CD4-positive, CD25-positive, alpha-beta regulatory T cell (primary cell): ENCODE results near the gene SYT1. TPM values are rescaled to one million over a fixed set of nuclear protein-coding genes. Genes with fewer than 3 reads are reported as not detected.
A peak's percentile ranks its signal among the peaks of the same experiment; 100 is the strongest.

Source experiments
- ATAC-seq, 2 donors: fragments of 150-1000 bp; cut with Tn5 transposase; one replicate each; pipeline ENCODE4 v1.10.0; 2021; ENCODE audit warnings: low read depth in 2 of 2, moderate number of reproducible peaks in 2 of 2, moderate library complexity in 1 of 2
- DNase-seq, 3 donors: peaks; one replicate each; pipeline versions ENCODE4 v3.0.0 to v3.0.0-alpha.2; 2012 to 2022; ENCODE audit warnings: mixed read lengths in 1 of 3
- H3K27ac ChIP-seq: one replicate; pipeline ENCODE4 v1.7.0; 2013; ENCODE audit warnings: mild to moderate bottlenecking, low read length; ENCODE audit not compliant: insufficient read depth, poor library complexity, severe bottlenecking
- H3K27me3 ChIP-seq: one replicate; pipeline ENCODE4 v1.7.0; 2013; ENCODE audit warnings: low read length; ENCODE audit not compliant: control insufficient read depth, insufficient read depth
- H3K36me3 ChIP-seq: one replicate; pipeline ENCODE4 v1.7.0; 2013; ENCODE audit warnings: mild to moderate bottlenecking, low read length, moderate library complexity; ENCODE audit not compliant: control insufficient read depth, insufficient read depth
- H3K4me1 ChIP-seq: 2 replicates; pipeline ENCODE4 v1.7.0; 2013; ENCODE audit warnings: mild to moderate bottlenecking, low read length; ENCODE audit not compliant: insufficient read depth, control insufficient read depth, poor library complexity, severe bottlenecking
- H3K4me3 ChIP-seq: one replicate; pipeline ENCODE4 v1.7.0; 2013; ENCODE audit warnings: low read depth, mild to moderate bottlenecking, low read length, moderate library complexity
- H3K9me3 ChIP-seq, 2 experiments: 1 replicate in 1 of 2; 2 replicates in 1 of 2; pipeline ENCODE4 v1.7.0; 2013; ENCODE audit warnings: low read length in 2 of 2, mild to moderate bottlenecking in 1 of 2, moderate library complexity in 1 of 2; ENCODE audit not compliant: control insufficient read depth in 2 of 2
- H3K27ac Mint-ChIP-seq, 3 donors: one replicate each; pipeline ENCODE4 v1.8.0; 2020 to 2022; ENCODE audit warnings: mild to moderate bottlenecking in 3 of 3, mixed read lengths in 3 of 3, moderate library complexity in 2 of 3
- H3K27me3 Mint-ChIP-seq: one replicate; pipeline ENCODE4 v1.8.0; 2022; ENCODE audit warnings: mild to moderate bottlenecking, mixed read lengths
- H3K36me3 Mint-ChIP-seq: one replicate; pipeline ENCODE4 v1.8.0; 2020; ENCODE audit warnings: mixed read lengths
- H3K4me1 Mint-ChIP-seq, 4 donors: one replicate each; pipeline ENCODE4 v1.8.0; 2020 to 2022; ENCODE audit warnings: mixed read lengths in 4 of 4, mild to moderate bottlenecking in 1 of 4
- H3K4me3 Mint-ChIP-seq, 4 donors: one replicate each; pipeline ENCODE4 v1.8.0; 2020 to 2022; ENCODE audit warnings: mild to moderate bottlenecking in 4 of 4, mixed read lengths in 4 of 4, moderate library complexity in 3 of 4
- H3K9me3 Mint-ChIP-seq, 7 donors: one replicate each; pipeline ENCODE4 v1.8.0; 2020 to 2022; ENCODE audit warnings: mixed read lengths in 7 of 7, mild to moderate bottlenecking in 3 of 7, moderate library complexity in 2 of 7
- polyA plus RNA-seq, 4 donors: library from polyadenylated mRNA; unstranded; fragments of 300-500 nt; fragmentation: Illumina TruSeq; gene quantifications; one replicate each; pipeline ENCODE4 v1.2.3, GENCODE V29; 2021
- total RNA-seq: library from RNA; stranded (reverse); gene quantifications from one replicate; pipeline ENCODE4 v1.2.3, GENCODE V29; 2022

The SYT1 gene
- total and polyA plus RNA-seq, 5 donors from 2014 or later, result not detected

DNA sequence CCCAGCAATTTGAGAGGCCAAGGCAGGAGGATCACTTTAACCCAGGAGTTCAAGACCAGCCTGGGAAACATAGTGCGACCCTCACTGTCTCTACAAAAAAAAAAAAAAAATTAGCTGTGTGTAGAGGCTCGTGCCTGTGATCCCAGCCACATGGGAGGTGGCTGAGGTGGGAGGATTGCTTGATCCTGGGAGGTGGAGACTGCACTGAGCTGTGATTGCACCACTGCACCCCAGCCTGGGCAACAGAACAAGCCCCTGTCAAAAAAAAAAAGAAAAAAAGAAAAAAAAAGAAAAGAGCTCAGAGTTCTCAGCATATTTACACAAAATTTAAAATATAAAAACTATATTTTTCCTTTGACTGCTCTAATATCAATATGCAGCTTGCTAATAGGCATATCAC, 260.8 kb downstream of the SYT1 start:
- Histone ChIP-seq H3K9me3 (no peaks in the 10 kb centered on the region), H3K4me3 (no peak overlapping the region), H3K27ac (no peak overlapping the region), H3K4me1 (no peaks in the 10 kb centered on the region), H3K27me3 (no peaks in the 10 kb centered on the region), H3K36me3 (no peaks in the 10 kb centered on the region)
- no peaks in the 10 kb centered on the region for H3K27me3 Mint-ChIP-seq
- no peak overlapping the region for H3K4me3 Mint-ChIP-seq
- H3K27ac Mint-ChIP-seq, result no peak overlapping the region
- H3K4me1 Mint-ChIP-seq, result no peaks in the 10 kb centered on the region
- no peak for ATAC-seq
- peaks cover 0 to 18% (median 5%) of the 10 kb centered on the region in 7 donors for H3K9me3 Mint-ChIP-seq
- no peaks in the 10 kb centered on the region for H3K36me3 Mint-ChIP-seq
- no peak for DNase-seq

DNA sequence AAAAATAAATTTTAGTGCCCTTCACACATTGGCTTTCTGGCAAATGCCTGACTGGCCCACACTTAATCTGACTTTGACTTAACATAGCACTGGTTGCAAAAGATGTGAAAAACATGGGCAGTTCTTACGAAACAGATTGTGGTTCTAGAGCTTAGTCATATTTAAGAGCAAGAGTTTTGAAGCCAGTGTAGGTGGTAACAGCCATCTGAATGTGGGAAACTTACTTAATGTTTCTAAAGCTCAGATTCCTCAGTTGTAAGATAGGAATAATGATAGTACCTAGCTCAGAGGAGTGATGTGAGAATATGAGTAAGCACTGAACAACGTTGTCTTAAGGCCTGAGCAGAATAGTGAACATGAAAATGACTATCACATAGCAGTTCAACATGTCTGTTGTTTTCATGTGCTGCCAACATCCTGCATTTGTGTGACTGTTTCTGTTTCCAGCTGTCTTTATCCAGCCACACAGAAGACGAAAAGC, 262.7 kb downstream of the SYT1 start:
- no peak for DNase-seq
- no peak overlapping the region for H3K27ac Mint-ChIP-seq

DNA sequence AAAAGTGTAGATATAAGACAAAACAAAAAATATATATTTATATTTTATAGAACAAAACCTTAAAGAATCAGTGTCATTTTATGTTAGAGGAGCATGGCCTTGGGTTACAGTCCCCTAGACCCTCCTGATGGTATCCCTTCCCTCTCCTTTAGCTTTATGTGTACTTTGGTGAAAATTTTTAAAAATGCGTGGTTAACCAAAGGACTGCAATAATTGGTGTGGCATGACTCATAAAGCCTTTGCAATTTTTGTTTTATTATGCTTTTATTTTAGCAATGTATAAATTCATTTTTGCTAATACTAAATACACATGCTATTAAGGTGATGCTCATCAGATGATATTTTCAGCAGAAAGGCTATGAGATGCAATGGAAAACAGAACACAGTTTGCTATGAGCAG, 264.4 kb downstream of the SYT1 start:
- Mint-ChIP-seq H3K4me3 (no peak overlapping the region), H3K27me3 (no peaks in the 10 kb centered on the region), H3K36me3 (no peaks in the 10 kb centered on the region), H3K4me1 (no peaks in the 10 kb centered on the region), H3K27ac (no peak overlapping the region), H3K9me3 (peaks cover 0 to 16% (median 8%) of the 10 kb centered on the region in 7 donors)
- no peaks in the 10 kb centered on the region for H3K27me3 ChIP-seq
- DNase-seq (no peak), ATAC-seq (no peak)
- H3K4me3 ChIP-seq, result no peak overlapping the region
- H3K36me3 ChIP-seq, result no peaks in the 10 kb centered on the region
- H3K27ac ChIP-seq, result no peak overlapping the region
- H3K9me3 ChIP-seq, result no peaks in the 10 kb centered on the region
- no peaks in the 10 kb centered on the region for H3K4me1 ChIP-seq

More for the DNA sequence above, 262.7 kb downstream of the SYT1 start:
- ATAC-seq, result no peak
- H3K4me1 ChIP-seq, result no peaks in the 10 kb centered on the region
- H3K4me3 Mint-ChIP-seq, result no peak overlapping the region
- no peaks in the 10 kb centered on the region for H3K4me1 Mint-ChIP-seq
- H3K36me3 Mint-ChIP-seq, result no peaks in the 10 kb centered on the region
- peaks cover 0 to 18% (median 7%) of the 10 kb centered on the region in 7 donors for H3K9me3 Mint-ChIP-seq
- H3K36me3 ChIP-seq, result no peaks in the 10 kb centered on the region
- H3K9me3 ChIP-seq, result no peaks in the 10 kb centered on the region
- H3K4me3 ChIP-seq, result no peak overlapping the region
- no peaks in the 10 kb centered on the region for H3K27me3 ChIP-seq
- H3K27me3 Mint-ChIP-seq, result no peaks in the 10 kb centered on the region
- no peak overlapping the region for H3K27ac ChIP-seq

DNA sequence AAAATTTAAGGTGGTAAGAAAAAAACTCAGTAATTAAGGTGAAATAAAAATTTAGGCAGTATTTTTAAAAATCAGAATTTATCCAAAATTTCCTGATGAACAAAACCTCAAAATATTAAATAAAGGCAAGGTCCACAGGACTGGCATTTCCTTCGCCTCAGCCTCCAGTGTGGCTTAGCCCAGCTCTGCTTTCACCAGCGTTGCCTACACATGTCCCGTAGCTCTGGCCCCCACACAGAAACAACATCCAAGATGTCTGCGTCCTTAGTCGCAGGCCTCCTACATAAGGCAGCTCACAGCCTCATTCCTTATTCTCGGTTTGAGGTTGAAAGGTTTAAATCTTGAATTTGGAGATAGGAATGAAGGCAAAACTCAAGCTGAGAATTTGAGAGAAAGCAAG, 274.3 kb downstream of the SYT1 start:
- no peaks in the 10 kb centered on the region for H3K36me3 Mint-ChIP-seq
- peaks cover 0 to 11% (median 2%) of the 10 kb centered on the region in 7 donors for H3K9me3 Mint-ChIP-seq
- no peaks in the 10 kb centered on the region for H3K27me3 Mint-ChIP-seq
- Histone ChIP-seq H3K36me3 (no peaks in the 10 kb centered on the region), H3K4me3 (no peak overlapping the region), H3K27me3 (no peaks in the 10 kb centered on the region), H3K4me1 (no peaks in the 10 kb centered on the region), H3K27ac (no peak overlapping the region), H3K9me3 (no peaks in the 10 kb centered on the region)
- no peaks in the 10 kb centered on the region for H3K4me1 Mint-ChIP-seq
- no peak overlapping the region for H3K4me3 Mint-ChIP-seq
- no peak for ATAC-seq
- H3K27ac Mint-ChIP-seq, result peak overlapping the region in 1 of 3 donors; percentile 20
- DNase-seq, result no peak

DNA sequence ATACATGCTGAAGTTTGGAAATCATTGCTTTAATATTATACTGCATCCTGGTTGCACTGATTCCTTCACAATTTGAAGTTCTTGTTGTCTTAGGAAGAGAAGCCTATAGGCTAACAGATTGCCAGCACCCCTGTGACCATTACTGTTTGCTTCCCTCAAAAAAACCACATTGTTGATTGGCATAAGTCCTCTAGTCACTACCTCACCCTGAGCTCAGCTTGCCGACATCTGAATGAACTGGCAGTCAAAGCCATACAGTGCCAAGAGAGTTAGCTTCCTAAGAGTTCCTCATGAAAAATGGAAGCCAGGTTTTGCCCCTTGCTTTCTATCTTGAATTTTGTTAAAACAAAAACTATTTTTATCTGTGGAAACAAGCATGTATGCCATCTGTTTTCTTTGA, 276.1 kb downstream of the SYT1 start:
- peaks cover 0 to 11% (median 2%) of the 10 kb centered on the region in 7 donors for H3K9me3 Mint-ChIP-seq
- H3K9me3 ChIP-seq, result no peaks in the 10 kb centered on the region
- peak overlapping the region in 1 of 4 donors; percentile 13 for H3K4me3 Mint-ChIP-seq
- no peaks in the 10 kb centered on the region for H3K27me3 ChIP-seq
- H3K4me1 Mint-ChIP-seq, result no peaks in the 10 kb centered on the region
- ATAC-seq (no peak), DNase-seq (no peak)
- H3K4me1 ChIP-seq, result no peaks in the 10 kb centered on the region
- H3K27ac Mint-ChIP-seq, result no peak overlapping the region
- H3K27me3 Mint-ChIP-seq, result no peaks in the 10 kb centered on the region
- no peak overlapping the region for H3K27ac ChIP-seq
- H3K4me3 ChIP-seq, result no peak overlapping the region
- H3K36me3 ChIP-seq, result no peaks in the 10 kb centered on the region
- H3K36me3 Mint-ChIP-seq, result no peaks in the 10 kb centered on the region

DNA sequence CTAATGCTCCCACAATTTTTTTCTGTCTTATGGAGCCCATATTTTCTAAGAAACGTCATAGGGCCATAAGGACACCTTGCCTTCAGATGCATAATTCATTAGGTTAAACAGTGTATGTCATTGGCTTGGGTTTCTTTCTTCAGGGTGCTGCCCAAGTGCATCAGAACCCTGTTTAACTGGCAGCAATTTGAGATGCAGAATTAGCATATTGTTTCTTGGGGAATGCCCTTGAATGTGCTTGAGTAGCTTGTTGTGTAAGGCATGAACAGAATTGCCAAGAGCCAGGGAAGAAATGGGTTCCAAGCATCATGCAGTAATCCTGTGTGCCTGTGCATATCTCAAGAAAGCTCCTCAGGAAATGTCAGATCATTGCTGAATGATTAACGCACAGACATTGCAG, 277.2 kb downstream of the SYT1 start:
- H3K4me1 ChIP-seq, result no peaks in the 10 kb centered on the region
- no peaks in the 10 kb centered on the region for H3K27me3 ChIP-seq
- Mint-ChIP-seq H3K27me3 (no peaks in the 10 kb centered on the region), H3K9me3 (peaks cover 0 to 11% (median 4%) of the 10 kb centered on the region in 7 donors), H3K4me1 (no peaks in the 10 kb centered on the region), H3K4me3 (no peak overlapping the region), H3K36me3 (no peaks in the 10 kb centered on the region), H3K27ac (no peak overlapping the region)
- ATAC-seq (no peak), DNase-seq (no peak)
- H3K36me3 ChIP-seq, result no peaks in the 10 kb centered on the region
- no peak overlapping the region for H3K4me3 ChIP-seq
- no peak overlapping the region for H3K27ac ChIP-seq
- H3K9me3 ChIP-seq, result no peaks in the 10 kb centered on the region

DNA sequence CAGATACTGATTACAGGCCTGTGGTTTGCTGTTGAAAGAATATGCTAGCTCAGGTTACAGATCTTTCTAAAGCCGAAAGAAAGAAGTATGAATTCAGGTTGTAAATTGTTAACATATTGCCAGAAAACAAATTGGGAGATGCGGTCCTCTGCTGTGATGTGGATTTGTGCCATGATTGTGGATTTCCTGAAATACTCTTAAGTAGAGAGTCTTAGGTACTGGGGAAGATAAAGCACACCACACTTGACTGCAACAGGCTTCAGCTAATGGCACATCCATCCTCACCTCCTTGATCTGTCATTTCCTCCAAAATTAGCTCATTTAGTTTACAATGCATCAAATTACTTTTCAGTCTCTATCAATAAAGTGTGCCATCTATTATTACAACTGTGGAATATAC, 279.2 kb downstream of the SYT1 start:
- Histone ChIP-seq H3K36me3 (no peaks in the 10 kb centered on the region), H3K27me3 (no peaks in the 10 kb centered on the region), H3K27ac (no peak overlapping the region), H3K9me3 (no peaks in the 10 kb centered on the region), H3K4me1 (no peaks in the 10 kb centered on the region), H3K4me3 (no peak overlapping the region)
- no peak for ATAC-seq
- no peaks in the 10 kb centered on the region for H3K36me3 Mint-ChIP-seq
- H3K9me3 Mint-ChIP-seq, result peaks cover 0 to 7% (median 4%) of the 10 kb centered on the region in 7 donors
- DNase-seq, result no peak
- H3K27me3 Mint-ChIP-seq, result no peaks in the 10 kb centered on the region
- no peaks in the 10 kb centered on the region for H3K4me1 Mint-ChIP-seq
- no peak overlapping the region for H3K27ac Mint-ChIP-seq
- H3K4me3 Mint-ChIP-seq, result no peak overlapping the region

DNA sequence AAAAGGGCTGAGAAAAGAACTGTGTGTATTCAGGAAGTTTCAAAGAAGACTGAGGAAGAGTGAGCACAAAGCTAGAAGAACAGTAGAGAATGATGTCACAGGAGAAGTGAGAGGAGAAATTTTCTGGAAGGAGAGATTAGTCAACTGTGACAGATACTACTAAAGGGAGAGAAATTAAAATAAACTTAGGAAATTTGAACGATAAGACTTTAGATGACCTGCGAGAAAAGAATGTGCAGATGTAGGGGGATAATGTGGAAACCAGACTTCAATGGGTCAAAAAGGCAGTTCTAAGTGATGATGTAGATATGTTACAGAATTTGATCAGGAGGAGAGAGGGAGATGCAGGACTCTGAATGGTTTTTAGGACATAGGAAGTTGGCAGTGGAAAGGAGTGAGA, 287.4 kb downstream of the SYT1 start:
- no peak overlapping the region for H3K27ac Mint-ChIP-seq
- H3K9me3 ChIP-seq, result no peaks in the 10 kb centered on the region
- no peak overlapping the region for H3K27ac ChIP-seq
- peaks cover 0 to 9% (median 3%) of the 10 kb centered on the region in 7 donors for H3K9me3 Mint-ChIP-seq
- no peaks in the 10 kb centered on the region for H3K36me3 ChIP-seq
- H3K4me3 Mint-ChIP-seq, result no peak overlapping the region
- no peaks in the 10 kb centered on the region for H3K27me3 ChIP-seq
- H3K36me3 Mint-ChIP-seq, result no peaks in the 10 kb centered on the region
- DNase-seq, result no peak
- H3K4me1 ChIP-seq, result no peaks in the 10 kb centered on the region
- no peak for ATAC-seq
- H3K4me3 ChIP-seq, result no peak overlapping the region
- no peaks in the 10 kb centered on the region for H3K4me1 Mint-ChIP-seq
- H3K27me3 Mint-ChIP-seq, result no peaks in the 10 kb centered on the region
